H54 (cell line): ENCODE results near the gene MGMT.

Experiments used
- DNase-seq: peaks from one replicate; pipeline ENCODE4 v3.0.0; 2011; ENCODE audit warnings: low spot score, mixed read lengths; ENCODE audit not compliant: insufficient read length
- FAIRE-seq: peaks from 3 replicates; lab custom pipeline; 2011; peaks lifted over from hg19 to GRCh38; lab: Jason Lieb, UNC
- POLR2A ChIP-seq: IDR thresholded peaks from 2 replicates; pipeline ENCODE4 v1.6.1; 2011; ENCODE audit warnings: low read depth, mild to moderate bottlenecking, low read length

Gene MGMT

DNA sequence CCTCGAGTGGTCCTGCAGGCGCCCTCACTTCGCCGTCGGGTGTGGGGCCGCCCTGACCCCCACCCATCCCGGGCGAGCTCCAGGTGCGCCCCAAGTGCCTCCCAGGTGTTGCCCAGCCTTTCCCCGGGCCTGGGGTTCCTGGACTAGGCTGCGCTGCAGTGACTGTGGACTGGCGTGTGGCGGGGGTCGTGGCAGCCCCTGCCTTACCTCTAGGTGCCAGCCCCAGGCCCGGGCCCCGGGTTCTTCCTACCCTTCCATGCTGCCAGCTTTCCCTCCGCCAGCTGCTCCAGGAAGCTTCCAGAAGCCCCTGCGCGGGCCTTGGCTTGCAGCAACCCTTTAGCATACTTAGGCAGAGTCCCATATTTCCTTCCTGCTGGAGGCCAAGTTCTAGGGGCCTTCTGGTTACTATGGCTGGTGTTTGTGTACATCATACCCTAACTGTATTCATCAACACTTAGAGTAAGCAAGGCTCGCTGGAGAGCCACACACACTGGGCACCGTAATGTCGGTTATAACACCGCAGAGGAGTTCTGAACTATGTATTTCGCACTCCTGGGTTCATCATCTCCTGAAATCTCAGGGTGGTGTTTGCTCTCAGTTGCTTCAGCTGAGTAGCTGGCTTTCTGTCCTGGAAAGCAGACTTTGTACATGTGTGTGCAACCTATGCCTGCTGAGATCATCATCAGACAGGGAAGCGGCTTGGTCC lies 471 bp downstream of the MGMT start:
- DNase-seq (no peak), FAIRE-seq (no peak)
- TF ChIP-seq POLR2A: no peak

DNA sequence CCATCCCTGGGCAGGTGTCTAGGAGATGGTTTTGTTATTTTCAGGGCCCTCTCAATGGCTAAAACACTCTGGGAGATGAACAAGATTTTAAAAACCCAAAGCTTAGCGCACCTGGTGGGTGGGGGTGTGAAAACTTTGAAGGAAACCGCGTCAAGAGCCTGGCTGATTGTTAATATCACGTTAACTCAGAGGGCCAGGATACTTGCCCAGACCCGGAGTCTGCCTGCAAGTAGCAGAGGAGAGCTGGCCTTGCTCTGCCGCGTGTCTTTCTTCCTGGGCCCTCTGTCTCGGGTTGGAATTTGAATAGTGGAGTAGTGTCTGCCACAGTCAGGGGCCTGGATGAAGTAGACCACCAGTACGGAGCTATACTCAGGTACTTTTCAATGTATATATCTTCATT lies 1.1 kb downstream of the MGMT start:
- TF ChIP-seq POLR2A: no peak
- FAIRE-seq (no peak), DNase-seq (no peak)

DNA sequence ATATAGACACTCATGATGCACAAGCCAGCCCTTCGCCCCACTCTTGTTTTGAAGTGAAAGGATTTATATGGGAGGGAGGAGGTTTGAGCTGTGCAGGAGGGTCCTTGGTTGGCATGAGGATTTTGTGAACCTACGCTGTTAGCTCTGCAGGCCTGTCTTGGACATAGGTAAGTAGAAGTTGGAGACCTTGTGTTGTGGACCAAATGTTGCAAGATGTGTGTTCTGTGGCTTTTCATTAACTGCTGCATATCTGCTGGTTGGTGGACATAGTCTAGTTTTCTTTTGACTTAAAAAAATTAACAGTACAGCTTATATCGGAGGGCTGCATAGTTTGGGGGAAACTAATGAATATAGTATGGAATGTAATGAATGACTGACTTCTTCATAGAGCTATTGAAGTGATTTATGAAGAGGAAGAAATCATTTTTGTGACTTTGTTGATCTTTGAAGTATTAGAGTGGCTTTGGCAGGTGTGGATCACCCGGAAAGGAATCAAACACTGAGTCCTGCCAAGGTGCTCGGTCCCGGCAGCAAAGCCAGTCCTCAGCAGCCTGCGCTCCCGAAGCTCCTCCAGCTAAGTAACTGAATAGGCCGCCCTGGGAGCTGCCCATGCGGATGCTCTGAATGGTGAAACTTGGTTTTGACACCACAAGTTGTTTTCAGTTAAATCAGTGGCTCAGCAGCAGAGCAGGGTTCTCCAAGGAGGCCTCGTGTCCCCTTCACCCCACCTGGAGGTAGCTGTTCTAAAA lies 3.2 kb downstream of the MGMT start:
- no peak for DNase-seq
- no peak for FAIRE-seq
- no peak for TF ChIP-seq POLR2A

GRCh38 chr10:129471447-129472175 lies 4.6 kb downstream of the MGMT start:
- no peak for FAIRE-seq
- no peak for DNase-seq
- TF ChIP-seq POLR2A: no peak

- TF ChIP-seq POLR2A: no peak
- no peak for FAIRE-seq
- DNase-seq: no peak
Observed at GRCh38 chr10:129472696-129473555, 5.9 kb downstream of the MGMT start.

DNA sequence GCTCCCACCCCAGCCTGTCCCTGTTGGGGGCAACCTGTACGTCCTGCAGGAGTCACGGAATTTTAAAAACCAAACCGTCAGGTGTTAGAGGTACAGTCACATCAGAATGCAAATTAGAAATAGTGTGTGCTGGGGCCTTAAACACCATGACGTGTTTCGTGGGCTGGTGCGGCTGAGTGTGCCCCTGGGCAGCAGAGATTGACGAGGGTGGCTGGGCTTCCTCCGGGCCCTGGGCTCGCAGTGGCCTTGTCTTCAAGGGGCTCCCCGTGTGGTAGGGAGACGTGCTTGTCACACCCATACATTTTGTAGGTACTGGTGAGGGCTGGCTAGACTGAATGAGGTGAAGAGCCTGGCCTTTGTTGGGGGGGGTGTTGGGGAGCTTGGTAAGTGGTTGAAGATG lies 7.6 kb downstream of the MGMT start:
- no peak for DNase-seq
- no peak for TF ChIP-seq POLR2A
- FAIRE-seq: no peak

GRCh38 chr10:129476431-129476830 lies 9.4 kb downstream of the MGMT start:
- no peak for FAIRE-seq

DNA sequence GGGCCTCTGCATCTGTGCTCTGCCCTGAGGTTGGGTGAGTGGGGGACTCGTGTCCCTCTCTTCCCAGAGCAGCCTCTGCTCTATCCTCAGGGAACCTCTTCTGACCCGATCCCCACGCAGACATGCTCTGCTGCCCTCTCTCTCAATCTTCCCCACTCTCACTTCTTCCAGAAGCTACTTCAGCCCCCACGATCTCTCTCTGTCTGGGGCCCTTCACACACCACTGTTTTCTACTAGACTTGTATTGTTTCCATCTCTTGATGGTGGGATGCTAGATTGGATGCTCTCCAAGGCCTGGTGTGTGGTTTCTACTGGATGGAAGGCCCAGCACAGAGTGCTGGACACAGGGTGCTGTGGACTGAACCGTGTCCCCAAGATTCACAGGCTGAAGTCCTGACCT lies 10.0 kb downstream of the MGMT start:
- FAIRE-seq (no peak), DNase-seq (no peak)
- no peak for TF ChIP-seq POLR2A

More at GRCh38 chr10:129476431-129476830, 9.4 kb downstream of the MGMT start:
- TF ChIP-seq POLR2A: no peak
- DNase-seq: no peak

DNA sequence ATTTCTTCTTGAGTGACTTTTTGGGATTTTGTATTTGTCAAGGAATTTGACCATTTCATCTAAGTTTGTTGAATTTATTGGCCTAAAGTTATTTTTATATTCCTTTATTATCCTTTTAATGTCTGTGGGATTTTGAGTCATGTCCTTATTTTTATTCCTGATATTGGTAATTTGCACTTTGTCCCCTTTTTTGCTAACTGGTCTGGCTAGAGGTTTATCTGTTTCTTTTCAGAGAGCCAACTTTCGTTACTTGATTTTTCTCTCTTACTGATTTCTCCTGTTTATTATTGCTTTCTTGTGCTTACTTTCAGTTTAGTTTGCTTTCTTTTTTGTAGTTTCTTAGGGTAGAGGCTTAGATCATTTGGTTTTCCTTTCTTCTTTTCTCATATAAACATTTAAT lies 14.6 kb downstream of the MGMT start:
- FAIRE-seq (no peak), DNase-seq (no peak)
- TF ChIP-seq POLR2A: no peak

DNA sequence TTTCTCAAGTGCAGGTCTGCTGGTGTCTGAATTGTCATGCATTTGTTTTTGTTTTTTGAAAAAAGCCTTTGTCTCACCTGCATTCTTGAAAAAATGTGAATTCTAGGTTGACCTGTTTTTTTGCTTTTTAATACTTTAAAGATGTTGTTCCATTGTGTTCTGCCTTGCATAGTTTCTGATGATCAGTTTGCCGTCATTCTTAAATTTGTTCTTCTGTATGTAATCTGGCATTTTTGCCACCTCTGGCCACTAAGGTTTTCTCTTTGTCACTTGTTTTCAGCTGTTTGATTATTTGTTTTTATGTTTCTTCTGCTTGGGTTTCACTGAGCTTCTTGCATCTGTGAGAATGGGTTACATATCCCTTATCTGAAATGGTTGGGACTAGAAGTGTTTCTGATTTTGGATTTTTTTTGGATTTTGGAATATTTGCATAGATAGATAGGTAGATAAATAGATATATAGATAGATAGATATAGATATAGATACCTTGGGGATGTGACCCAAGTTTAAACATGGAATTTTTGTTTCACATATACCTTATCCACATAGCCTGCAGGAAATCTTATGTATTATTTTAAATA lies 16.5 kb downstream of the MGMT start:
- DNase-seq (no peak), FAIRE-seq (no peak)
- no peak for TF ChIP-seq POLR2A

- FAIRE-seq: no peak
- TF ChIP-seq POLR2A: no peak
- DNase-seq: no peak
Observed at GRCh38 chr10:129486805-129487204, 19.8 kb downstream of the MGMT start.

- DNase-seq (no peak), FAIRE-seq (no peak)
- TF ChIP-seq POLR2A: no peak
Observed at GRCh38 chr10:129491123-129491734, 24.2 kb downstream of the MGMT start.

DNA sequence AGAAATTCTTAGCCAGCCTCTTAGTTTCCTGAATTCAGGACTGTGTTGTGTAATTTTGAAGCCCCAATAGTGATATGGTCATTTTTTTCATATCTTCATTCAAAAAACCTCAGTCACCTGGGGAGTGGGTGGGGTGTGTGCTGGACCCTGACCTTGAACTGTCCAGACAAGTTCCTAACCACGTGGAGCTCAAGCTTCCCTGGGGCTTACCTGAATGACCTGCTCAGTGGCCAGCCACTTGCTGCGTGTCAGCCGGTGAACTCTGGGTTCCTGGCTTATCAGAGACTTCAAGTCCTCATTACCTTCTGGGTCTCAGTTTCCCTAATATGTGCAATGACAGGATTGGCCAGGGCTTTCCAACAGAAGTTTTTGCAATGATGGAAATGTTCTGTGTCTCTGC lies 27.1 kb downstream of the MGMT start:
- no peak for TF ChIP-seq POLR2A
- FAIRE-seq (no peak), DNase-seq (no peak)
